HepG2 (cell line): Measurements from ENCODE around the gene BAG3. TPM values are rescaled to one million over a fixed set of nuclear protein-coding genes. Genes with fewer than 3 reads are reported as not detected.

Source experiments
- ATAC-seq: fragments of 200-7000 bp; cut with Tn5 transposase; 3 replicates; pipeline ENCODE4 v1.9.1; 2020; ENCODE audit warnings: mild to moderate bottlenecking, moderate library complexity
- BruUV-seq: library from RNA; stranded (reverse); fragments of 400-500 nt; replicated peaks from 2 replicates; lab custom pipeline; 2021; lab: Mats Ljungman, UMichigan
- CTCF ChIA-PET: fragments of 300-600 bp; formaldehyde crosslinking; extraction: SDS; loops from one replicate; lab custom pipeline; 2021; ENCODE audit warnings: low total read pairs, inconsistent platforms, low intra/inter-chr PET ratio; lab: Yijun Ruan, JAX
- POLR2A ChIA-PET: fragments of 350-600 bp; sonication (Branson Sonifier 250); formaldehyde crosslinking; loops from one replicate; lab custom pipeline; 2020; ENCODE audit warnings: antibody characterized with exemption, inconsistent platforms; lab: Yijun Ruan, JAX
- DNase-seq: peaks from one replicate; pipeline ENCODE4 v3.0.0-alpha.2; 2015; ENCODE audit warnings: low spot score
- FAIRE-seq: peaks from 3 replicates; lab custom pipeline; 2011; peaks lifted over from hg19 to GRCh38; lab: Jason Lieb, UNC
- H2AFZ ChIP-seq: one replicate; pipeline ENCODE4 v1.6.1; 2011; ENCODE audit warnings: low read length, inconsistent platforms
- H3K27ac ChIP-seq: fragments of 300-600 bp; 3 replicates; pipeline ENCODE4 v1.8.0; 2011; ENCODE audit warnings: mixed run types, mild to moderate bottlenecking, mixed read lengths, low read length, inconsistent platforms; ENCODE audit not compliant: insufficient read depth; ENCODE audit errors: extremely low read length
- H3K27me3 ChIP-seq, 2 experiments: fragments of 200-600 bp in 1 of 2; 2 replicates in 1 of 2; 3 replicates in 1 of 2; pipeline versions ENCODE4 v1.6.0 to v1.8.0; 2011; ENCODE audit warnings: low read length in 2 of 2, mild to moderate bottlenecking in 2 of 2, moderate library complexity in 2 of 2, inconsistent platforms in 1 of 2; ENCODE audit not compliant: insufficient read depth in 2 of 2, control insufficient read depth in 1 of 2
- H3K36me3 ChIP-seq, 2 experiments: fragments of 200-600 bp in 1 of 2; replicated peaks in 1 of 2; 2 replicates in 1 of 2; 3 replicates in 1 of 2; pipeline versions ENCODE4 v1.5.1 to v1.8.0; 2011; ENCODE audit warnings: low read length in 2 of 2, inconsistent platforms in 1 of 2; ENCODE audit not compliant: insufficient read depth in 2 of 2, control insufficient read depth in 1 of 2
- H3K4me1 ChIP-seq: 2 replicates; pipeline ENCODE4 v1.5.1; 2012; ENCODE audit warnings: low read length, inconsistent platforms; ENCODE audit not compliant: insufficient read depth
- H3K4me2 ChIP-seq: 2 replicates; pipeline ENCODE4 v1.6.0; 2011; ENCODE audit warnings: low read depth, low read length, inconsistent platforms
- H3K4me3 ChIP-seq, 3 experiments: fragments of 200-600 bp in 1 of 3; sonication (generic), shearing (Covaris generic) in 1 of 3; replicated peaks in 1 of 3; 2 replicates each; pipeline ENCODE4 v1.5.1; 2011 to 2016; ENCODE audit warnings: low read length in 3 of 3, inconsistent platforms in 2 of 3, low read depth in 2 of 3, mild to moderate bottlenecking in 2 of 3, control low read depth in 1 of 3, mixed read lengths in 1 of 3; ENCODE audit not compliant: insufficient read depth in 1 of 3
- H3K79me2 ChIP-seq: one replicate; pipeline ENCODE4 v1.6.1; 2011; ENCODE audit warnings: low read length, inconsistent platforms; ENCODE audit not compliant: insufficient read depth
- H3K9ac ChIP-seq: 2 replicates; pipeline ENCODE4 v1.6.0; 2011; ENCODE audit warnings: mild to moderate bottlenecking, low read depth, low read length, inconsistent platforms; ENCODE audit not compliant: insufficient read depth
- H3K9me3 ChIP-seq: 2 replicates; pipeline ENCODE4 v1.5.1; 2012; ENCODE audit warnings: mild to moderate bottlenecking, low read length
- H4K20me1 ChIP-seq: 2 replicates; pipeline ENCODE4 v1.6.0; 2011; ENCODE audit warnings: inconsistent platforms, mild to moderate bottlenecking, low read length, moderate library complexity; ENCODE audit not compliant: insufficient read depth
- AGO2 ChIP-seq: fragments of 200-400 bp; formaldehyde crosslinking; optimal IDR thresholded peaks from 2 replicates; pipeline ENCODE3; 2017; ENCODE audit warnings: mild to moderate bottlenecking, low read depth, low read length, moderate library complexity
- ARHGAP35 ChIP-seq: sonication (generic); formaldehyde crosslinking; IDR thresholded peaks from 2 replicates; pipeline ENCODE4 v1.9.0; 2022; ENCODE audit warnings: mild to moderate bottlenecking, inconsistent platforms, moderate library complexity, missing genetic modification reagents, borderline replicate concordance
- ASH2L ChIP-seq: fragments of 300-600, 200-600 bp; sonication (generic); IDR thresholded peaks from 2 replicates; pipeline ENCODE4 v1.7.0; 2017; ENCODE audit warnings: low read depth, mild to moderate bottlenecking, moderate library complexity, mixed read lengths, low read length; ENCODE audit not compliant: insufficient read length
- ETV5 ChIP-seq: IDR thresholded peaks from 2 replicates; pipeline ENCODE4 v1.6.1; 2018; ENCODE audit warnings: missing biosample characterization, missing genetic modification reagents, inconsistent platforms, borderline replicate concordance
- RAD21 ChIP-seq: fragments of 450-650 bp; formaldehyde crosslinking; IDR thresholded peaks from 2 replicates; pipeline ENCODE4 v1.5.0; 2020; ENCODE audit warnings: mild to moderate bottlenecking
- SMC3 ChIP-seq: IDR thresholded peaks from 2 replicates; pipeline ENCODE4 v1.6.1; 2011; ENCODE audit warnings: low read length, improper control_type of control experiment
- ZBTB38 ChIP-seq: sonication (generic); formaldehyde crosslinking; IDR thresholded peaks from 2 replicates; pipeline ENCODE4 v1.5.1; 2020; ENCODE audit warnings: mild to moderate bottlenecking, missing genetic modification reagents
- ZBTB7A ChIP-seq: sonication (generic); formaldehyde crosslinking; IDR thresholded peaks from 2 replicates; pipeline ENCODE4 v1.8.0; 2022; ENCODE audit warnings: mild to moderate bottlenecking, missing genetic modification reagents
- ZNF562 ChIP-seq: sonication (generic); formaldehyde crosslinking; IDR thresholded peaks from 2 replicates; pipeline ENCODE4 v1.8.0; 2022; ENCODE audit warnings: missing genetic modification reagents, borderline replicate concordance
- WGBS: methylation state at CpG from one replicate; pipeline ENCODE4 v1.1.6; 2017; ENCODE audit warnings: low lambda C conversion rate; 5-methylcytosine and 5-hydroxymethylcytosine counted together
- in situ Hi-C: cut with HindIII; loops from 2 replicates; pipeline ENCODE4 v1.10.0; 2017; ENCODE audit warnings: low pct_unique_long_range_greater_than_20kb; ENCODE audit not compliant: extremely low pct_ligation_motif_present
- intact Hi-C: fragments of 100-400 bp; cut with micrococcal nuclease; formaldehyde crosslinking; loops from one replicate; pipeline ENCODE4 v1.10.0; 2022; ENCODE audit not compliant: unreplicated experiment
- polyA plus RNA-seq, 8 experiments: library from polyadenylated mRNA; depleted of rRNA in 3 of 8; stranded (reverse) in 7 of 8; unstranded in 1 of 8; fragments of >200 nt; fragmentation: Illumina TruSeq in 4 of 8; extraction: Trizol in 4 of 8; gene quantifications; 2 replicates each; pipeline versions ENCODE4 v1.2.1 to v1.2.3, GENCODE V29; 2011 to 2016; ENCODE audit warnings: low read depth in 4 of 8, missing spikeins in 1 of 8, mixed read lengths in 1 of 8; ENCODE audit not compliant: insufficient read depth in 1 of 8
- total RNA-seq, 5 experiments: library from RNA; depleted of rRNA; stranded (reverse); fragments of >200 nt; fragmentation: Illumina TruSeq; extraction: Trizol; gene quantifications; 2 replicates each; pipeline ENCODE4 v1.2.3, GENCODE V29; 2016; ENCODE audit warnings: low read depth in 1 of 5
- TF ChIP-seq, protein P1 (sequence below): IDR thresholded peaks from 2 replicates; pipeline ENCODE4 v1.6.1; 2016; ENCODE audit warnings: low read depth, borderline replicate concordance

BAG3 gene
- total and polyA plus RNA-seq, 2 of the 13 experiments (the other 11 are each of a cell fraction or from before 2014, with no cell fraction given), result 2.9 to 6.7 TPM

DNA sequence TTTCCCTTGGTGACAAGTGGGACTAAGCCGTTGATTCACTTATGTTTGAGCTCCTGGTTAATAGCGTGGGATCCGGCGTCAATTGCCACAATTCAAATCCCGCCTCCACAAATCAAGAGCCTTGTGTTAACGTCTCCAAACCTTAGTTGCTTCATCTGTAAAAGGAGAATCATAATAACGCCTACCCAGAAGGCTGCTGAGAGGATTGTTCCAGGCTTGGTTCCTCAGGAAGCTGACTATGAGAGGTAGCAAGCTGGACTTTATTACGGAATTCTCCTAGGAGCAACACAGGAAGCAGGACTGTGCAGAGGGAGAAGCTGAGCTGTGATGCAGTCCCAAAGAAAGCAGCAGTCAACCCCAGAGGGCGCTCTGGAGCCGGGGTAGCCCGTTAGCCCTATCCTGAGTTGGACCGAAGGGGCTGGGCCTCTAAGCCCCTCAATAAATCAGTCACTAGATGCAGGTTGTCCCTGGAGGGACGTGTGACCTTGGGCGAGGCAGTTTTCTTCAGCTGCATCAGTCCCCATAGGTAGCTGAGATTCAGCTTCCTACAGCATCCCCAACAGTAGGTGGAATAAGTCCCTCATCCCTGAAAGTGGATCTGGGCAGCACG lies 6.9 kb upstream of the BAG3 start (continued):
- TF ChIP-seq, protein P1, sequence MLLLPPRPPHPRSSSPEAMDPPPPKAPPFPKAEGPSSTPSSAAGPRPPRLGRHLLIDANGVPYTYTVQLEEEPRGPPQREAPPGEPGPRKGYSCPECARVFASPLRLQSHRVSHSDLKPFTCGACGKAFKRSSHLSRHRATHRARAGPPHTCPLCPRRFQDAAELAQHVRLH (CRISPR knock-in tag), result peak; percentile 54; the same call in 1 of the 2 replicates
- TF ChIP-seq ASH2L (peak; percentile 1), ARHGAP35 (CRISPR knock-in tag) (no peak), AGO2 (no peak), RAD21 (peak; percentile 36; the same call in 1 of the 2 replicates), SMC3 (peak; percentile 54), ETV5 (CRISPR knock-in tag) (peak; percentile 20; the same call in 1 of the 2 replicates), ZBTB7A (CRISPR knock-in tag) (peak; percentile 62; the same call in 1 of the 2 replicates)

DNA sequence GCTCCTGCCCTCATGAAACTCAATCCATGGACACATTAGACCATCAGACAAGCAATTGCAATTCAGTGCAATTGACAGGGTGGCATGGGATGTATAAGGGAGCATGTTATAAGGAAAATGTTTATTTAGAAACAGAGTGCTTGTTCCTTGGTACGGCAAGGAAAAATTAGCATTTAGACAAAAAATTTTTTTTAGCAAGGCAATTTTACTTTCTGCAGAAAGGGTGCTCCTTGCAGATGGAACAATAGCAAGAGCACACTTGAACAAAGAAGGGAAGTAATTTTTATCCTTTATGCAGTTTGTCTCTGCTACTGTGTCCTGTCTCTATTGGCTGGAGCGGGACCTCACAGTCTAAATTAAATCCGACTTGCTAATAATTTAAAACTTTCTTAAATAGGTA lies 6.2 kb upstream of the BAG3 start:
- H3K79me2 ChIP-seq, result no peaks in the 10 kb centered on the region
- no peak for FAIRE-seq
- no peak overlapping the region for H2AFZ ChIP-seq
- no peak overlapping the region for H3K9ac ChIP-seq
- WGBS, result 76% methylated on average over 3 of the region's 3 CpGs
- ChIA-PET CTCF (no interaction called here), POLR2A (interaction anchor here (0.9 to 1.3 kb wide), 2 partner anchors 48 to 80 kb away, joined by 3 to 4 read pairs; partner anchors contain the start of gene TIAL1)
- H4K20me1 ChIP-seq, result no peaks in the 10 kb centered on the region
- no TSS peak for BruUV-seq
- H3K4me1 ChIP-seq, result peaks cover 61% of the 10 kb centered on the region
- H3K4me2 ChIP-seq, result no peak overlapping the region
- no peak for DNase-seq
- no peak overlapping the region for H3K4me3 ChIP-seq
- intact Hi-C loops, result no loop called here
- H3K9me3 ChIP-seq, result no peaks in the 10 kb centered on the region
- no peaks in the 10 kb centered on the region for H3K36me3 ChIP-seq
- in situ Hi-C loops, result no loop called here
- TF ChIP-seq ZBTB38 (no peak), ZNF562 (CRISPR knock-in tag) (0 out of 2 replicates have a peak, but pooled peaks have one; percentile 28)
- no peaks in the 10 kb centered on the region for H3K27me3 ChIP-seq
- ATAC-seq, result no peak
- no peak overlapping the region for H3K27ac ChIP-seq
